C4-2B (cell line): Measurements from ENCODE around the gene FDPS.

Experiments
- CTCF ChIP-seq: fragments of 450-650 bp; conservative IDR thresholded peaks from 2 replicates; pipeline ENCODE4 v1.5.1; 2017; ENCODE audit warnings: mild to moderate bottlenecking
- ZFX ChIP-seq: fragments of 450-650 bp; IDR thresholded peaks from 2 replicates; pipeline ENCODE4 v1.6.1; 2017

- TF ChIP-seq CTCF (no peak), ZFX (no peak)
Measured at GRCh38 chr1:155286544-155286943, 22.1 kb upstream of the FDPS start.
